Measurements from ENCODE around the gene KRT26. TPM values are rescaled to one million over a fixed set of nuclear protein-coding genes. Genes with fewer than 3 reads are reported as not detected.

Gene KRT26
- total and polyA plus RNA-seq, 2 of the 8 experiments (the other 6 are each of a cell fraction or from before 2014, with no cell fraction given): not detected

DNA sequence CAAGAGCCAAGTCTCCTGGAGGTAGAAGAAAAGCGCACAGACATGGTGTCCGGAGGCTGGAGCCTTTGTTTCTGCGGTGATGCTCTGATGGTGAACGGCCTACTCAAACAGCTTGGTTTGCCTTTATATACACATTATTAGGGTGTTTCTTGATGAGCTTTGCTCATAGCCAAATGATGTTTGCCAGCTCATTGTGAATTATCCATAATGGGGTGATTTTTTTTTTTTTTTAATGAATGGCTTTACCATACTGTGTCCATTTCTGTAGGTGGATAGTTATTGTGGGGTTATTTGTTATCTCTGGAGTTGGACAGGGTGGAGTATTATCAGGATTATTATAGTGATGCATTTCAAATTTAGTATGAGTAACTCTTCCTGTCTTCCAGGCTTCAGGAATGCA is 10.4 kb upstream of the KRT26 start, which contains the start of gene KRT27:
Gene KRT27, minus strand, starts transcription at position 101 of the 400 bp plus-strand sequence. Its CDS starts 57 bp downstream, at position 44.
- POLR2A ChIA-PET (ENCODE audit: partially characterized antibody): no interaction called here

More for the DNA sequence above, 10.4 kb upstream of the KRT26 start, which contains the start of gene KRT27:
- Histone ChIP-seq H3K23me2 (ENCODE audit: low read depth, low read length) (no peaks in the 10 kb centered on the region), H3K18ac (ENCODE audit: extremely low read depth, low read length) (no peak within 1 kb of the TSS), H2BK120ac (replicated peaks; ENCODE audit: low read depth, low read length) (no peak within 1 kb of the TSS), H4K91ac (replicated peaks; ENCODE audit: insufficient read length, low read length) (no peak within 1 kb of the TSS), H3K14ac (ENCODE audit: insufficient read length) (no peak within 1 kb of the TSS), H3K56ac (replicated peaks; ENCODE audit: insufficient read length, low read depth, low read length) (no peak within 1 kb of the TSS), H3K4me1 (replicated peaks in 1 of 4; ENCODE audit: control insufficient read depth in 3 of 4, insufficient read depth in 4 of 4, low read length in 3 of 4) (no peaks in the 10 kb centered on the region), H3K4me2 (ENCODE audit: insufficient read depth in 1 of 2, low read depth in 2 of 2, low read length in 2 of 2) (no peak within 1 kb of the TSS), H2BK5ac (ENCODE audit: low read depth, low read length) (no peak within 1 kb of the TSS), H3K23ac (ENCODE audit: insufficient read length) (no peak within 1 kb of the TSS), H2AFZ (ENCODE audit: low read length) (0 out of 2 replicates have a peak within 1 kb of the TSS, but pooled peaks have one; percentile 29), H4K5ac (ENCODE audit: insufficient read length, low read depth, low read length) (no peak within 1 kb of the TSS), H2BK12ac (ENCODE audit: low read depth, low read length) (no peak within 1 kb of the TSS), H3K9me3 (ENCODE audit: insufficient read depth in 2 of 2, low read depth in 1 of 2, low read length in 1 of 2) (no peaks in the 10 kb centered on the region), H3K36me3 (ENCODE audit: control insufficient read depth in 2 of 4, insufficient read depth in 4 of 4, low read length in 3 of 4) (no peaks in the 10 kb centered on the region), H2BK20ac (ENCODE audit: low read length) (no peak within 1 kb of the TSS), H4K8ac (ENCODE audit: extremely low read depth, insufficient read depth, low read length) (peak within 1 kb of the TSS; percentile 53; the same call in 1 of the 2 replicates), H3K27me3 (replicated peaks in 1 of 4; ENCODE audit: control insufficient read depth in 3 of 4, extremely low read depth in 1 of 4, insufficient read depth in 3 of 4, low read length in 3 of 4) (peaks cover 0 to 3% (median 1%) of the 10 kb centered on the region in 4 experiments; a peak in 3 of 7 replicates), H3K9ac (replicated peaks in 1 of 4; ENCODE audit: extremely low read depth in 1 of 4, low read depth in 3 of 4, low read length in 3 of 4) (no peak within 1 kb of the TSS), H4K20me1 (replicated peaks in 1 of 2; ENCODE audit: control insufficient read depth in 1 of 2, insufficient read depth in 2 of 2, low read length in 2 of 2) (no peaks in the 10 kb centered on the region), H2AK5ac (ENCODE audit: low read depth, low read length) (no peak within 1 kb of the TSS), H3K4ac (replicated peaks; ENCODE audit: insufficient read length, low read depth, low read length) (no peak within 1 kb of the TSS), H3K79me2 (ENCODE audit: control insufficient read depth in 1 of 2, insufficient read depth in 2 of 2, low read length in 2 of 2) (no peaks in the 10 kb centered on the region), H3K27ac (ENCODE audit: low read depth, low read length) (no peak within 1 kb of the TSS), H3K4me3 (ENCODE audit: extremely low read depth in 1 of 4, insufficient read depth in 2 of 4, low read depth in 3 of 4, low read length in 4 of 4) (no peak within 1 kb of the TSS), H3K79me1 (ENCODE audit: low read depth, low read length) (no peaks in the 10 kb centered on the region), H2BK15ac (ENCODE audit: low read length) (no peak within 1 kb of the TSS)
- 83% methylated on average over 4 of the region's 4 CpGs; no CpG with 5 or more reads in 1 of the 2 experiments for WGBS, 2 experiments (ENCODE audit: extremely low coverage in 1 of 2, insufficient coverage in 1 of 2, insufficient read length in 1 of 2, insufficient replicate concordance in 2 of 2, low coverage in 1 of 2, low lambda C conversion rate in 2 of 2, missing lambda C conversion rate in 1 of 2)
- CTCF ChIA-PET (ENCODE audit: partially characterized antibody): interaction anchor here (0.6 kb wide), 1 partner anchor 13 kb away, joined by 4 read pairs; no protein-coding TSS in a partner anchor
- TF ChIP-seq SP1 (IDR thresholded peaks at IDR 0.05; ENCODE audit: low read depth, low read length): no peak
- TF ChIP-seq CREB1 (IDR thresholded peaks at IDR 0.05): no peak
- no peak for TF ChIP-seq KDM1A (IDR thresholded peaks at IDR 0.05; ENCODE audit: borderline replicate concordance, low read length)
- no peak for TF ChIP-seq GABPA (IDR thresholded peaks at IDR 0.05; ENCODE audit: borderline replicate concordance, insufficient read depth, low read length)
- TF ChIP-seq BRCA1 (IDR thresholded peaks at IDR 0.05; ENCODE audit: low read depth, low read length): no peak
- no peak for TF ChIP-seq CTBP2 (IDR thresholded peaks at IDR 0.05; ENCODE audit: borderline replicate concordance, insufficient read depth, insufficient read length, low read length)
- TF ChIP-seq POLR2AphosphoS5 (IDR thresholded peaks at IDR 0.05; ENCODE audit: low read depth, low read length): no peak
- FAIRE-seq (no peak), DNase-seq (ENCODE audit: low read depth in 1 of 2, low spot score in 2 of 2) (no peak)
